Upper lobe of left lung (tissue), 6 donors: ENCODE results near the gene SIX6. TPM values are rescaled to one million over a fixed set of nuclear protein-coding genes. Genes with fewer than 3 reads are reported as not detected.

Source experiments
- ATAC-seq, 2 donors: fragments of 200-7000 bp; cut with Tn5 transposase; one replicate each; pipeline ENCODE4 v1.9.1; 2022; ENCODE audit warnings: mild to moderate bottlenecking in 2 of 2, moderate library complexity in 2 of 2; ENCODE audit not compliant: low FRiP score in 2 of 2
- DNase-seq, 2 donors: peaks; one replicate each; pipeline ENCODE4 v3.0.0-alpha.2; 2019 to 2020
- H3K27ac ChIP-seq, 4 donors: fragments of 200-600 bp; sonication (generic); one replicate each; pipeline ENCODE4 v1.5.1; 2016 to 2019
- H3K27me3 ChIP-seq, 4 donors: fragments of 200-600 bp; sonication (generic); one replicate each; pipeline ENCODE4 v1.5.1; 2017 to 2019
- H3K36me3 ChIP-seq, 4 donors: fragments of 200-600 bp; sonication (generic); one replicate each; pipeline ENCODE4 v1.5.1; 2016 to 2019
- H3K4me1 ChIP-seq, 4 donors: fragments of 200-600 bp; sonication (generic); one replicate each; pipeline ENCODE4 v1.5.1; 2018 to 2019
- H3K4me3 ChIP-seq, 4 donors: fragments of 200-600 bp; sonication (generic); one replicate each; pipeline ENCODE4 v1.5.1; 2017 to 2019; ENCODE audit warnings: mild to moderate bottlenecking in 2 of 4, moderate library complexity in 1 of 4
- H3K9me3 ChIP-seq, 4 donors: fragments of 200-600 bp; sonication (generic); one replicate each; pipeline ENCODE4 v1.5.1; 2018 to 2019
- CTCF ChIP-seq, 6 experiments: fragments of 450-650 bp in 4 of 6; fragments of 200-600 bp in 2 of 6; sonication (generic) in 2 of 6; IDR thresholded peaks; one replicate each; pipeline ENCODE4 v1.5.1; 2016 to 2019; ENCODE audit warnings: antibody characterized with exemption in 6 of 6
- EP300 ChIP-seq, 4 donors: sonication (generic); formaldehyde crosslinking; IDR thresholded peaks; one replicate each; pipeline ENCODE4 v1.5.1; 2017; ENCODE audit warnings: antibody characterized with exemption in 4 of 4, control low read depth in 2 of 4
- POLR2A ChIP-seq, 4 donors: fragments of 450-650 bp; IDR thresholded peaks; one replicate each; pipeline ENCODE4 v1.5.1; 2016 to 2017; ENCODE audit warnings: antibody characterized with exemption in 4 of 4, mild to moderate bottlenecking in 2 of 4
- POLR2AphosphoS5 ChIP-seq, 2 donors: sonication (generic); formaldehyde crosslinking; IDR thresholded peaks; one replicate each; pipeline ENCODE4 v1.5.1; 2017; ENCODE audit warnings: antibody characterized with exemption in 2 of 2
- WGBS, 2 donors: methylation state at CpG; one replicate each; pipeline ENCODE4 v1.1.5; 2017 to 2018; 5-methylcytosine and 5-hydroxymethylcytosine counted together
- total RNA-seq, 6 donors: library from RNA; depleted of rRNA in 4 of 6; stranded (reverse); fragments of >200 nt in 4 of 6; gene quantifications; one replicate each; pipeline versions ENCODE4 v1.1.0 to v1.2.1, GENCODE V29; 2016 to 2021
- donor health status: DM: no; HTN: no; CAD: no; lungs with moderate emphysema.
- donor health status: DM: no; HTN: yes; CAD: no; lungs with severe emphysema.

The SIX6 gene
- total RNA-seq, 6 donors from 2014 or later, result not detected

- DNase-seq (no peak), ATAC-seq (no peak)
- H3K27ac ChIP-seq, result no peak overlapping the region
- 15% methylated on average over 2 of the region's 2 CpGs for WGBS, 2 donors
- peaks cover 0 to 83% (median 39%) of the 10 kb centered on the region in 4 donors for H3K27me3 ChIP-seq
- H3K9me3 ChIP-seq, result no peaks in the 10 kb centered on the region
- H3K4me3 ChIP-seq, result no peak overlapping the region
- H3K4me1 ChIP-seq, result peaks cover 23 to 58% (median 30%) of the 10 kb centered on the region in 4 donors
- H3K36me3 ChIP-seq, result no peaks in the 10 kb centered on the region
- no peak for TF ChIP-seq CTCF (IDR thresholded peaks at IDR 0.05)
- TF ChIP-seq POLR2A (IDR thresholded peaks at IDR 0.05), result no peak
Measured at GRCh38 chr14:60512126-60512525, 3.2 kb downstream of the SIX6 start.

- WGBS, 2 donors, result 12 to 15% methylated on average over 5 to 7 of the region's 7 CpGs
- no peak for TF ChIP-seq POLR2A (IDR thresholded peaks at IDR 0.05)
- no peak for TF ChIP-seq POLR2AphosphoS5 (IDR thresholded peaks at IDR 0.05)
- TF ChIP-seq CTCF (IDR thresholded peaks at IDR 0.05), result no peak
- TF ChIP-seq EP300 (IDR thresholded peaks at IDR 0.05), result no peak
- Histone ChIP-seq H3K27me3 (peaks cover 0 to 73% (median 34%) of the 10 kb centered on the region in 4 donors), H3K27ac (no peak overlapping the region), H3K9me3 (no peaks in the 10 kb centered on the region), H3K4me3 (no peak overlapping the region), H3K36me3 (no peaks in the 10 kb centered on the region), H3K4me1 (peaks cover 23 to 54% (median 30%) of the 10 kb centered on the region in 4 donors)
- DNase-seq, result no peak
- no peak for ATAC-seq
Measured at GRCh38 chr14:60512973-60513571, 4.1 kb downstream of the SIX6 start.

- 4 to 5% methylated on average over 10 of the region's 10 CpGs for WGBS, 2 donors
- ATAC-seq, result no peak
Measured at GRCh38 chr14:60514378-60514740, 5.4 kb downstream of the SIX6 start.

GRCh38 chr14:60514741-60515491 is 6.0 kb downstream of the SIX6 start:
- peak overlapping the region in 3 of 4 donors; percentile 34 to 49 (median 45) for H3K4me3 ChIP-seq
- H3K36me3 ChIP-seq, result no peaks in the 10 kb centered on the region
- DNase-seq, result peak in 1 of 2 donors; percentile 85
- H3K4me1 ChIP-seq, result peaks cover 11 to 39% (median 22%) of the 10 kb centered on the region in 4 donors
- 1 to 5% methylated on average over 20 to 57 of the region's 79 CpGs for WGBS, 2 donors
- H3K27ac ChIP-seq, result no peak overlapping the region
- TF ChIP-seq CTCF (IDR thresholded peaks at IDR 0.05), result peak in 5 of 6 experiments; percentile 27 to 42 (median 32)
- no peak for TF ChIP-seq EP300 (IDR thresholded peaks at IDR 0.05)
- peaks cover 0 to 55% (median 23%) of the 10 kb centered on the region in 4 donors for H3K27me3 ChIP-seq
- ATAC-seq, result peak in 1 of 2 donors; percentile 62
- no peaks in the 10 kb centered on the region for H3K9me3 ChIP-seq

More at GRCh38 chr14:60514378-60514740, 5.4 kb downstream of the SIX6 start:
- Histone ChIP-seq H3K27ac (no peak overlapping the region), H3K9me3 (no peaks in the 10 kb centered on the region), H3K4me1 (peaks cover 15 to 45% (median 25%) of the 10 kb centered on the region in 4 donors), H3K4me3 (peak overlapping the region in 3 of 4 donors; percentile 34 to 49 (median 45)), H3K36me3 (no peaks in the 10 kb centered on the region), H3K27me3 (peaks cover 0 to 60% (median 26%) of the 10 kb centered on the region in 4 donors)
- TF ChIP-seq POLR2AphosphoS5 (IDR thresholded peaks at IDR 0.05) (no peak), EP300 (IDR thresholded peaks at IDR 0.05) (no peak), POLR2A (IDR thresholded peaks at IDR 0.05) (no peak), CTCF (IDR thresholded peaks at IDR 0.05) (no peak)
- no peak for DNase-seq
